Fibroblast of skin of left biceps (primary cell): ENCODE data around the gene HDAC4.
A peak's percentile ranks its signal among the peaks of the same experiment; 100 is the strongest.

ENCODE experiments used
- DNase-seq, 2 experiments: peaks; one replicate each; pipeline ENCODE4 v3.0.0-alpha.2; 2013; ENCODE audit warnings: low read depth in 2 of 2

HDAC4 gene

GRCh38 chr2:239065962-239066361 lies 334.9 kb downstream of the HDAC4 start:
- DNase-seq, result no peak

- no peak for DNase-seq
Observed at GRCh38 chr2:239065537-239065936, 335.3 kb downstream of the HDAC4 start.

- no peak for DNase-seq
Observed at GRCh38 chr2:239064891-239065290, 335.9 kb downstream of the HDAC4 start.

- DNase-seq, result no peak
Observed at GRCh38 chr2:239064253-239064652, 336.6 kb downstream of the HDAC4 start.

- no peak for DNase-seq
Observed at GRCh38 chr2:239062743-239063142, 338.1 kb downstream of the HDAC4 start.

GRCh38 chr2:239061824-239062570 lies 338.8 kb downstream of the HDAC4 start:
- no peak for DNase-seq

GRCh38 chr2:239061121-239061666 lies 339.6 kb downstream of the HDAC4 start:
- DNase-seq, result no peak

GRCh38 chr2:239060676-239061075 lies 340.1 kb downstream of the HDAC4 start:
- no peak for DNase-seq

- DNase-seq, result no peak
Observed at GRCh38 chr2:239059854-239060253, 341.0 kb downstream of the HDAC4 start.

- no peak for DNase-seq
Observed at GRCh38 chr2:239058766-239059165, 342.1 kb downstream of the HDAC4 start.

GRCh38 chr2:239057533-239057932 lies 343.3 kb downstream of the HDAC4 start:
- peak in 1 of 2 experiments; percentile 2 for DNase-seq

- DNase-seq, result no peak
Observed at GRCh38 chr2:239056611-239057010, 344.2 kb downstream of the HDAC4 start.

GRCh38 chr2:239055756-239056493 lies 344.9 kb downstream of the HDAC4 start:
- DNase-seq, result no peak

GRCh38 chr2:239054921-239055320 lies 345.9 kb downstream of the HDAC4 start:
- no peak for DNase-seq

- DNase-seq, result no peak
Observed at GRCh38 chr2:239053801-239054503, 346.9 kb downstream of the HDAC4 start.

- DNase-seq, result no peak
Observed at GRCh38 chr2:239052798-239053665, 347.8 kb downstream of the HDAC4 start.

- no peak for DNase-seq
Observed at GRCh38 chr2:239051891-239052445, 348.9 kb downstream of the HDAC4 start.

GRCh38 chr2:239050252-239050649 lies 350.6 kb downstream of the HDAC4 start:
- DNase-seq, result no peak

- no peak for DNase-seq
Observed at GRCh38 chr2:239049421-239050251, 351.2 kb downstream of the HDAC4 start.

GRCh38 chr2:239048736-239049135 lies 352.1 kb downstream of the HDAC4 start:
- no peak for DNase-seq
